ENCODE measurements around the gene C16orf82.
A peak's percentile ranks its signal among the peaks of the same experiment; 100 is the strongest.

Gene C16orf82

GRCh38 chr16:27103954-27104353, 37.2 kb downstream of the C16orf82 start:
- intact Hi-C loops (cut with DNase I; ENCODE audit: low total_unique reads): no loop called here

DNA sequence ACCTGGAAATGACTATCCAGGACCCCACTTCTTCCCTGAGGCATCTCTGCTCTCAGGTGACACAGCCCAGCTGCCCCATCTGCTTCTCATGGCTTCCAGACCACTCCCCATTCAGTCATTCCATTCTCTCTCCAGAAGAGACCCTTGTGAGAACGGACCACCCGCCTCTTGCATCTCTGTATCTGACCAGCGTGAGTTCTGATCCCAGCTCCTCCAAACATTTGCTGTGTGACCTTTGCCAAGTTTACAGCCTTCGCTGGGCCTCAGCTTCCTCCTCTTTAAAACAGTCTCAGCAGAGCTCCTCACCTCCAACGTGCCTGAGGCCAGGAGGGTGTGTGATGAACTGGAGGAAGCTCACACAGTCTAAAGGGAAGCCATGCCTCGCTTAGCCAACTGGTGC, 39.6 kb downstream of the C16orf82 start:
- Histone ChIP-seq H3K36me3 (no peaks in the 10 kb centered on the region), H3K9me3 (no peaks in the 10 kb centered on the region), H3K4me1 (peaks cover 0 to 13% (median 9%) of the 10 kb centered on the region in 4 donors), H3K4me3 (no peak overlapping the region), H3K27ac (no peak overlapping the region), H3K27me3 (peaks cover 0 to 10% of the 10 kb centered on the region in 2 donors)
- no peak for TF ChIP-seq CTCF (IDR thresholded peaks at IDR 0.05)
- intact Hi-C loops (cut with DNase I; ENCODE audit: low total_unique reads): no loop called here
- DNase-seq: peak in 1 of 2 donors; percentile 43

More at GRCh38 chr16:27103954-27104353, 37.2 kb downstream of the C16orf82 start:
- peaks cover 0 to 10% of the 10 kb centered on the region in 2 donors for H3K27me3 ChIP-seq
- no peaks in the 10 kb centered on the region for H3K36me3 ChIP-seq
- no peaks in the 10 kb centered on the region for H3K9me3 ChIP-seq
- H3K27ac ChIP-seq: no peak overlapping the region
- no peak overlapping the region for H3K4me3 ChIP-seq
- DNase-seq: peak in 1 of 2 donors; percentile 7
- no peak for TF ChIP-seq CTCF (IDR thresholded peaks at IDR 0.05)
- no peaks in the 10 kb centered on the region for H3K4me1 ChIP-seq

- no peaks in the 10 kb centered on the region for H3K36me3 ChIP-seq
- peaks cover 0 to 10% of the 10 kb centered on the region in 2 donors for H3K27me3 ChIP-seq
- intact Hi-C loops (cut with DNase I; ENCODE audit: low total_unique reads): no loop called here
- no peak for TF ChIP-seq CTCF (IDR thresholded peaks at IDR 0.05)
- H3K27ac ChIP-seq: no peak overlapping the region
- H3K4me3 ChIP-seq: no peak overlapping the region
- peaks cover 0 to 13% (median 9%) of the 10 kb centered on the region in 4 donors for H3K4me1 ChIP-seq
- H3K9me3 ChIP-seq: no peaks in the 10 kb centered on the region
- no peak for DNase-seq
Measured at GRCh38 chr16:27107185-27107592, 40.5 kb downstream of the C16orf82 start.

GRCh38 chr16:27108051-27108770, 41.5 kb downstream of the C16orf82 start:
- DNase-seq: peak in 1 of 2 donors; percentile 48

GRCh38 chr16:27108826-27109665, 42.3 kb downstream of the C16orf82 start:
- no peak for TF ChIP-seq CTCF (IDR thresholded peaks at IDR 0.05)
- H3K36me3 ChIP-seq: no peaks in the 10 kb centered on the region
- no peaks in the 10 kb centered on the region for H3K9me3 ChIP-seq
- peak in 1 of 2 donors; percentile 29 for DNase-seq
- peaks cover 0 to 13% (median 9%) of the 10 kb centered on the region in 4 donors for H3K4me1 ChIP-seq
- intact Hi-C loops (cut with DNase I; ENCODE audit: low total_unique reads): no loop called here
- H3K27ac ChIP-seq: no peak overlapping the region
- peaks cover 0 to 8% of the 10 kb centered on the region in 2 donors for H3K27me3 ChIP-seq
- H3K4me3 ChIP-seq: peak overlapping the region; percentile 39 to 47

More at GRCh38 chr16:27108051-27108770, 41.5 kb downstream of the C16orf82 start:
- intact Hi-C loops (cut with DNase I; ENCODE audit: low total_unique reads): no loop called here
- Histone ChIP-seq H3K27me3 (peaks cover 0 to 9% of the 10 kb centered on the region in 2 donors), H3K4me1 (peaks cover 0 to 13% (median 9%) of the 10 kb centered on the region in 4 donors), H3K27ac (no peak overlapping the region), H3K36me3 (no peaks in the 10 kb centered on the region), H3K9me3 (no peaks in the 10 kb centered on the region), H3K4me3 (no peak overlapping the region)
- no peak for TF ChIP-seq CTCF (IDR thresholded peaks at IDR 0.05)

Measured in tibial artery (tissue), 4 donors.